Esophagus (tissue), 2 donors: ENCODE results near the gene SIK3. TPM values are rescaled to one million over a fixed set of nuclear protein-coding genes. Genes with fewer than 3 reads are reported as not detected.

ENCODE experiments used
- H3K27ac ChIP-seq, 2 donors: one replicate each; pipeline ENCODE4 v1.5.1; 2013; ENCODE audit warnings: low read depth in 2 of 2, mild to moderate bottlenecking in 2 of 2, inconsistent platforms in 1 of 2, low read length in 1 of 2, moderate library complexity in 1 of 2
- H3K27me3 ChIP-seq, 2 donors: one replicate each; pipeline ENCODE4 v1.6.1; 2013; ENCODE audit warnings: low read length in 2 of 2, control low read depth in 1 of 2, mild to moderate bottlenecking in 1 of 2; ENCODE audit not compliant: insufficient read depth in 2 of 2, control insufficient read depth in 1 of 2
- H3K36me3 ChIP-seq, 2 donors: one replicate each; pipeline ENCODE4 v1.6.1; 2013; ENCODE audit warnings: low read length in 1 of 2; ENCODE audit not compliant: control insufficient read depth in 2 of 2, insufficient read depth in 2 of 2
- H3K4me1 ChIP-seq, 2 donors: one replicate each; pipeline ENCODE4 v1.6.1; 2013; ENCODE audit warnings: low read length in 1 of 2; ENCODE audit not compliant: control insufficient read depth in 2 of 2, insufficient read depth in 2 of 2
- H3K4me3 ChIP-seq, 2 donors: one replicate each; pipeline ENCODE4 v1.5.1; 2013; ENCODE audit warnings: low read length in 2 of 2, mild to moderate bottlenecking in 2 of 2, low read depth in 1 of 2, moderate library complexity in 1 of 2
- H3K9me3 ChIP-seq, 2 donors: one replicate each; pipeline ENCODE4 v1.6.1; 2013; ENCODE audit warnings: mild to moderate bottlenecking in 2 of 2, low read depth in 1 of 2, low read length in 1 of 2, moderate library complexity in 1 of 2; ENCODE audit not compliant: control insufficient read depth in 2 of 2, insufficient read depth in 1 of 2
- WGBS, 2 donors: extraction: QIAGEN DNeasy Blood & Tissue Kit; methylation state at CpG; one replicate each; pipeline ENCODE4 v1.1.7; 2013; 5-methylcytosine and 5-hydroxymethylcytosine counted together
- polyA plus RNA-seq, 2 donors: library from polyadenylated mRNA; stranded (reverse); fragments of 200-250 nt; gene quantifications; one replicate each; pipeline ENCODE4 v1.2.3, GENCODE V29; 2013
- donor health status: healthy with polysubstance abuse.
- donor health status: Bipolar disorder and iron deficiency.

The SIK3 gene
- polyA plus RNA-seq, 2 donors: 6.4 to 7.0 TPM

DNA sequence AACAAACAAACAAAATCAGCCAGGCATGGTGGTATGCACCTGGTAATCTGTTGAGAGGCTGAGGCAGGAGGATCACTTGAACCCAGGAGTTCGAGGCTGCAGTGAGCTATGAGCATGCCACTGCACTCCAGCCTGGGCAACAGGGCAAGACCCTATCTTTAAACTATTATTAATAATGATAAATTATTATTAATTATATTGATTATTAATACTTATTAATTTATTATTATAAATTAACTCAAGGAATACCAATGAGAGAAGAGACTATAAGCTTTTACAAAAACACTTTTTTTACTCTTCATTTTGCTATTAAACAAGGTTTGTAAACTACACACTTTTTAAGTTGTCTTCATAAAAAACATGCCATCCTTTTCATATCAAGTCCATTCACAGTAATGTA is 163.1 kb downstream of the SIK3 start:
- H3K4me1 ChIP-seq: no peaks in the 10 kb centered on the region
- H3K9me3 ChIP-seq: no peaks in the 10 kb centered on the region
- no peaks in the 10 kb centered on the region for H3K36me3 ChIP-seq
- WGBS, 2 donors: 96 to 100% methylated on average over 1 of the region's 1 CpG
- no peaks in the 10 kb centered on the region for H3K27me3 ChIP-seq
- H3K4me3 ChIP-seq: no peak overlapping the region
- H3K27ac ChIP-seq: no peak overlapping the region

- Histone ChIP-seq H3K27ac (no peak overlapping the region), H3K4me3 (no peak overlapping the region), H3K27me3 (no peaks in the 10 kb centered on the region), H3K4me1 (no peaks in the 10 kb centered on the region), H3K9me3 (no peaks in the 10 kb centered on the region), H3K36me3 (no peaks in the 10 kb centered on the region)
- 97% methylated on average over 3 of the region's 3 CpGs for WGBS, 2 donors
These were observed 164.3 kb downstream of the SIK3 start for GRCh38 chr11:116933961-116934360.

- H3K27me3 ChIP-seq: no peaks in the 10 kb centered on the region
- H3K9me3 ChIP-seq: no peaks in the 10 kb centered on the region
- no peaks in the 10 kb centered on the region for H3K36me3 ChIP-seq
- H3K4me1 ChIP-seq: no peaks in the 10 kb centered on the region
- no peak overlapping the region for H3K4me3 ChIP-seq
- peak overlapping the region in 1 of 2 donors; percentile 20 for H3K27ac ChIP-seq
- WGBS, 2 donors: 84 to 87% methylated on average over 7 of the region's 7 CpGs
These were observed 166.0 kb downstream of the SIK3 start for GRCh38 chr11:116932181-116932580.

- no peaks in the 10 kb centered on the region for H3K27me3 ChIP-seq
- no peaks in the 10 kb centered on the region for H3K36me3 ChIP-seq
- H3K4me1 ChIP-seq: no peaks in the 10 kb centered on the region
- H3K27ac ChIP-seq: peak overlapping the region in 1 of 2 donors; percentile 20
- WGBS, 2 donors: 42 to 47% methylated on average over 7 of the region's 7 CpGs
- H3K4me3 ChIP-seq: no peak overlapping the region
- no peaks in the 10 kb centered on the region for H3K9me3 ChIP-seq
These were observed 166.8 kb downstream of the SIK3 start for GRCh38 chr11:116931206-116931953.

GRCh38 chr11:116930586-116930985 is 167.6 kb downstream of the SIK3 start:
- H3K36me3 ChIP-seq: no peaks in the 10 kb centered on the region
- 51 to 61% methylated on average over 2 of the region's 2 CpGs for WGBS, 2 donors
- H3K27me3 ChIP-seq: no peaks in the 10 kb centered on the region
- no peaks in the 10 kb centered on the region for H3K4me1 ChIP-seq
- no peaks in the 10 kb centered on the region for H3K9me3 ChIP-seq
- no peak overlapping the region for H3K27ac ChIP-seq
- no peak overlapping the region for H3K4me3 ChIP-seq

- peak overlapping the region in 1 of 2 donors; percentile 45 for H3K27ac ChIP-seq
- no peaks in the 10 kb centered on the region for H3K27me3 ChIP-seq
- WGBS, 2 donors: 15 to 23% methylated on average over 4 of the region's 4 CpGs
- no peak overlapping the region for H3K4me3 ChIP-seq
- H3K36me3 ChIP-seq: peaks cover 0 to 2% of the 10 kb centered on the region in 2 donors
- no peaks in the 10 kb centered on the region for H3K9me3 ChIP-seq
- no peaks in the 10 kb centered on the region for H3K4me1 ChIP-seq
These were observed 168.1 kb downstream of the SIK3 start for GRCh38 chr11:116930177-116930576.

DNA sequence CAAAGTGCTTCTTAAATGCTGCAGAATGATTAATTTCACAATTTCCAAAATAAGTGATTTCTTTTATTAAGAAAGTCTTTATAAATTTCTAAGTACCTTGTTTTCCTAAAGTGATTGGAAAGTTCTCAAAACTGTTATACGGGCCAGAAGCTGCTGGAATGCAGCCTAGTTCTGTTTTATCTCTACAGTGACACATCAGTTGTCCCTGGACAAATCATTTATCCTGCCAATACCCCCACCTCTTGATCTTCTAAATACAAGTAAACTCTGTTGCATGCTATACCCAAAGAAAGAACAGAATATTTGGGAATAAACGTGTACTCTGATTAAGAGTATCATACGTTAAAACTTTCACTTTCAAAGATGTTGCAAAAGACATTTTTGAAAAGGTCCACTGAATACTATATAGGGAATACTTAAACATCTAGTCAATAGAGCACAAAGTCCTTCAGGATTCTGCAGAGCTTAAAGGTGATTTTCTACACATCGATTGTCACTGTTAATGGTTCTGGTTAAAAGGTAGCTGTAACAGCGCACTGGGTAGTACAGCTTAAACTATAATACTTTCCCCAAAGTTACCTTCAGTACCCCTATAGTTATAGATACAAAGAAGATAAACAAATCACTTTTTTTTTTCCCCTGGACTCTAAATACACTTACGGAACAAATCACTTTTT is 168.7 kb downstream of the SIK3 start:
- H3K4me3 ChIP-seq: no peak overlapping the region
- no peak overlapping the region for H3K27ac ChIP-seq
- WGBS, 2 donors: 27 to 29% methylated on average over 6 of the region's 6 CpGs
- no peaks in the 10 kb centered on the region for H3K9me3 ChIP-seq
- peaks cover 0 to 3% of the 10 kb centered on the region in 2 donors for H3K36me3 ChIP-seq
- no peaks in the 10 kb centered on the region for H3K27me3 ChIP-seq
- H3K4me1 ChIP-seq: no peaks in the 10 kb centered on the region

- no peaks in the 10 kb centered on the region for H3K9me3 ChIP-seq
- H3K27me3 ChIP-seq: no peaks in the 10 kb centered on the region
- H3K4me3 ChIP-seq: no peak overlapping the region
- no peaks in the 10 kb centered on the region for H3K4me1 ChIP-seq
- no peak overlapping the region for H3K27ac ChIP-seq
- H3K36me3 ChIP-seq: peaks cover 0 to 3% of the 10 kb centered on the region in 2 donors
- 62 to 68% methylated on average over 5 of the region's 5 CpGs for WGBS, 2 donors
These were observed 169.4 kb downstream of the SIK3 start for GRCh38 chr11:116928845-116929244.

DNA sequence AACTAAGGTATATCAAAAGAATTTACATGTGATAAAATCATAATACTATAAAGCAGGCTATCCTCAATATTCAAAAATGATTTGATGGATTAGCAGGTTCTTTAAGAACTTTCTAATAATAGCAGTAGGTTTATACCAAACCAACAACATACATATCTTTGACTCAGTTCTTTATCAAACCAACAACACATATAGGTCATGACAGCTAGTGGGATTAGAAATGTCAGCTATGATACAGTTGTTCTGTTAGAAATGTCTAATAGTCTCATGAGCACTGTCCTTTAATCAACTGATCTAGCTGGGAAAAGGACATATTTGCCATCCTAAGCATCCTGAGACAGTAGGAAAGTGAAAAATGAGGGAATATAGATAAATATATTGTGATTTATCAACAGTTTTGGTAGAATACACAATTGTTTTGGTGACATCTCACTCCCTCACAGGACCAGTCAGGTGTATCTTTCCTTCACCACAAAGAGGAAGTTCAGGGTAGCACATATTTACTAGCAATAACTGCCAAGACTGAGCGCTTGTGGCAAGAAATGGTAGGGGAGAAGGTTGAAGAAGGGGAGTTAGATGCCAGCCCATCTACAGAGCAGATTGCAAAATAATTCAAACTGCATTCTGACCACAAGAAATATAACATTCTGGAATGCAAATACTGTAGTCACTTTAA is 170.0 kb downstream of the SIK3 start:
- no peak overlapping the region for H3K4me3 ChIP-seq
- H3K9me3 ChIP-seq: no peaks in the 10 kb centered on the region
- H3K36me3 ChIP-seq: peaks cover 0 to 3% of the 10 kb centered on the region in 2 donors
- H3K27ac ChIP-seq: no peak overlapping the region
- H3K4me1 ChIP-seq: no peaks in the 10 kb centered on the region
- H3K27me3 ChIP-seq: no peaks in the 10 kb centered on the region
- WGBS, 2 donors: 71 to 78% methylated on average over 1 of the region's 1 CpG
